K562 (cell line): ENCODE measurements around the gene NPC1L1. TPM values are rescaled to one million over a fixed set of nuclear protein-coding genes. Genes with fewer than 3 reads are reported as not detected.
A peak's percentile ranks its signal among the peaks of the same experiment; 100 is the strongest.

Experiments
- FOSL1 ChIP-seq: fragments of 200-800 bp; sonication (Bioruptor generic); conservative IDR thresholded peaks from 2 replicates; pipeline ENCODE4 v1.6.1; 2016; ENCODE audit warnings: missing genetic modification characterization, missing compliant biosample characterization
- FOXM1 ChIP-seq, 2 experiments: fragments of 450-650 bp in 1 of 2; sonication (generic) in 1 of 2; formaldehyde crosslinking in 1 of 2; IDR thresholded peaks; 2 replicates each; pipeline versions ENCODE4 v1.6.1 to v1.9.0; 2017 to 2022; ENCODE audit warnings: low read depth in 2 of 2, mild to moderate bottlenecking in 2 of 2, missing genetic modification reagents in 1 of 2, moderate library complexity in 1 of 2
- ID3 ChIP-seq, 2 experiments: fragments of 250-450 bp in 1 of 2; fragments of 450-650 bp in 1 of 2; sonication (Bioruptor Pico) in 1 of 2; IDR thresholded peaks; 2 replicates each; pipeline versions ENCODE4 v1.6.1 to v1.8.0; 2016 to 2021; ENCODE audit warnings: mild to moderate bottlenecking in 2 of 2, moderate library complexity in 2 of 2, missing compliant biosample characterization in 1 of 2, missing genetic modification characterization in 1 of 2
- MAFG ChIP-seq: fragments of 450-650 bp; conservative IDR thresholded peaks from 2 replicates; pipeline ENCODE4 v1.6.1; 2016; ENCODE audit warnings: missing genetic modification characterization, missing compliant biosample characterization
- NCOA6 ChIP-seq: fragments of 450-650 bp; IDR thresholded peaks from 2 replicates; pipeline ENCODE4 v1.6.1; 2017; ENCODE audit warnings: mild to moderate bottlenecking
- RAD21 ChIP-seq, 2 experiments: fragments of 250-450 bp in 1 of 2; fragments of 450-650 bp in 1 of 2; sonication (Bioruptor Pico) in 1 of 2; formaldehyde crosslinking in 1 of 2; IDR thresholded peaks in 1 of 2; conservative IDR thresholded peaks in 1 of 2; 2 replicates each; pipeline versions ENCODE4 v1.4.0 to v1.8.0; 2020 to 2022; ENCODE audit warnings: mild to moderate bottlenecking in 2 of 2, moderate library complexity in 1 of 2
- SMARCE1 ChIP-seq: fragments of 450-650 bp; IDR thresholded peaks from 2 replicates; pipeline ENCODE4 v1.7.1; 2016; ENCODE audit warnings: mild to moderate bottlenecking
- SOX6 ChIP-seq: fragments of 450-650 bp; IDR thresholded peaks from 2 replicates; pipeline ENCODE4 v1.6.1; 2014; ENCODE audit warnings: mild to moderate bottlenecking
- XRCC3 ChIP-seq: fragments of 450-650 bp; IDR thresholded peaks from 2 replicates; pipeline ENCODE4 v1.6.1; 2017; ENCODE audit warnings: mild to moderate bottlenecking, moderate library complexity
- polyA plus RNA-seq, 8 experiments: library from polyadenylated mRNA; depleted of rRNA in 4 of 8; stranded (reverse) in 5 of 8; unstranded in 3 of 8; fragments of >200 nt; fragmentation: Nextera tagmentation in 2 of 8; fragmentation: Illumina TruSeq in 1 of 8; extraction: Ambion mirVana in 2 of 8; extraction: Trizol in 1 of 8; gene quantifications; 2 replicates each; pipeline versions ENCODE4 v1.2.1 to v1.2.3, GENCODE V29; 2011 to 2014; ENCODE audit warnings: inconsistent platforms in 1 of 8, missing spikeins in 1 of 8
- total RNA-seq, 7 experiments: library from RNA; depleted of rRNA in 6 of 7; stranded (reverse); fragments of >200 nt in 6 of 7; fragmentation: Illumina TruSeq in 2 of 7; extraction: Trizol in 2 of 7; gene quantifications; 2 replicates each; pipeline versions ENCODE4 v1.2.1 to v1.2.3, GENCODE V29; 2011 to 2021; ENCODE audit warnings: low replicate concordance in 1 of 7
- TF ChIP-seq, protein P1 (sequence below): fragments of 250-450 bp; sonication (Bioruptor Pico); IDR thresholded peaks from 2 replicates; pipeline ENCODE4 v1.5.0; 2020; ENCODE audit warnings: mild to moderate bottlenecking, borderline replicate concordance
- TF ChIP-seq, protein P2 (sequence below): fragments of 450-650 bp; IDR thresholded peaks from 2 replicates; pipeline ENCODE4 v1.6.1; 2016; ENCODE audit warnings: mild to moderate bottlenecking, moderate library complexity

NPC1L1 gene
- total and polyA plus RNA-seq, 9 of the 15 experiments (the other 6 are each of a cell fraction or from before 2014, with no cell fraction given), result 0.01 to 0.18 (median 0.07) TPM; not detected in 4

- TF ChIP-seq, protein P1, sequence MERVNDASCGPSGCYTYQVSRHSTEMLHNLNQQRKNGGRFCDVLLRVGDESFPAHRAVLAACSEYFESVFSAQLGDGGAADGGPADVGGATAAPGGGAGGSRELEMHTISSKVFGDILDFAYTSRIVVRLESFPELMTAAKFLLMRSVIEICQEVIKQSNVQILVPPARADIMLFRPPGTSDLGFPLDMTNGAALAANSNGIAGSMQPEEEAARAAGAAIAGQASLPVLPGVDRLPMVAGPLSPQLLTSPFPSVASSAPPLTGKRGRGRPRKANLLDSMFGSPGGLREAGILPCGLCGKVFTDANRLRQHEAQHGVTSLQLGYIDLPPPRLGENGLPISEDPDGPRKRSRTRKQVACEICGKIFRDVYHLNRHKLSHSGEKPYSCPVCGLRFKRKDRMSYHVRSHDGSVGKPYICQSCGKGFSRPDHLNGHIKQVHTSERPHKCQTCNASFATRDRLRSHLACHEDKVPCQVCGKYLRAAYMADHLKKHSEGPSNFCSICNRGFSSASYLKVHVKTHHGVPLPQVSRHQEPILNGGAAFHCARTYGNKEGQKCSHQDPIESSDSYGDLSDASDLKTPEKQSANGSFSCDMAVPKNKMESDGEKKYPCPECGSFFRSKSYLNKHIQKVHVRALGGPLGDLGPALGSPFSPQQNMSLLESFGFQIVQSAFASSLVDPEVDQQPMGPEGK, result no peak
- TF ChIP-seq RAD21 (CRISPR knock-in tag; conservative IDR thresholded peaks at IDR 0.05 in 1 of 2, IDR thresholded peaks at IDR 0.05 in 1 of 2) (no peak), FOSL1 (tag) (no peak), FOXM1 (IDR thresholded peaks at IDR 0.05; ENCODE audit: low read depth) (no peak), FOXM1 (CRISPR knock-in tag; IDR thresholded peaks at IDR 0.05; ENCODE audit: low read depth) (0 out of 2 replicates have a peak, but pooled peaks have one; percentile 72), NCOA6 (peak; percentile 65), ID3 (CRISPR knock-in tag; IDR thresholded peaks at IDR 0.05) (no peak), ID3 (tag; IDR thresholded peaks at IDR 0.05) (peak; percentile 48; the same call in 1 of the 2 replicates), SMARCE1 (no peak), SOX6 (no peak), XRCC3 (no peak), MAFG (no peak)
- TF ChIP-seq, protein P2, sequence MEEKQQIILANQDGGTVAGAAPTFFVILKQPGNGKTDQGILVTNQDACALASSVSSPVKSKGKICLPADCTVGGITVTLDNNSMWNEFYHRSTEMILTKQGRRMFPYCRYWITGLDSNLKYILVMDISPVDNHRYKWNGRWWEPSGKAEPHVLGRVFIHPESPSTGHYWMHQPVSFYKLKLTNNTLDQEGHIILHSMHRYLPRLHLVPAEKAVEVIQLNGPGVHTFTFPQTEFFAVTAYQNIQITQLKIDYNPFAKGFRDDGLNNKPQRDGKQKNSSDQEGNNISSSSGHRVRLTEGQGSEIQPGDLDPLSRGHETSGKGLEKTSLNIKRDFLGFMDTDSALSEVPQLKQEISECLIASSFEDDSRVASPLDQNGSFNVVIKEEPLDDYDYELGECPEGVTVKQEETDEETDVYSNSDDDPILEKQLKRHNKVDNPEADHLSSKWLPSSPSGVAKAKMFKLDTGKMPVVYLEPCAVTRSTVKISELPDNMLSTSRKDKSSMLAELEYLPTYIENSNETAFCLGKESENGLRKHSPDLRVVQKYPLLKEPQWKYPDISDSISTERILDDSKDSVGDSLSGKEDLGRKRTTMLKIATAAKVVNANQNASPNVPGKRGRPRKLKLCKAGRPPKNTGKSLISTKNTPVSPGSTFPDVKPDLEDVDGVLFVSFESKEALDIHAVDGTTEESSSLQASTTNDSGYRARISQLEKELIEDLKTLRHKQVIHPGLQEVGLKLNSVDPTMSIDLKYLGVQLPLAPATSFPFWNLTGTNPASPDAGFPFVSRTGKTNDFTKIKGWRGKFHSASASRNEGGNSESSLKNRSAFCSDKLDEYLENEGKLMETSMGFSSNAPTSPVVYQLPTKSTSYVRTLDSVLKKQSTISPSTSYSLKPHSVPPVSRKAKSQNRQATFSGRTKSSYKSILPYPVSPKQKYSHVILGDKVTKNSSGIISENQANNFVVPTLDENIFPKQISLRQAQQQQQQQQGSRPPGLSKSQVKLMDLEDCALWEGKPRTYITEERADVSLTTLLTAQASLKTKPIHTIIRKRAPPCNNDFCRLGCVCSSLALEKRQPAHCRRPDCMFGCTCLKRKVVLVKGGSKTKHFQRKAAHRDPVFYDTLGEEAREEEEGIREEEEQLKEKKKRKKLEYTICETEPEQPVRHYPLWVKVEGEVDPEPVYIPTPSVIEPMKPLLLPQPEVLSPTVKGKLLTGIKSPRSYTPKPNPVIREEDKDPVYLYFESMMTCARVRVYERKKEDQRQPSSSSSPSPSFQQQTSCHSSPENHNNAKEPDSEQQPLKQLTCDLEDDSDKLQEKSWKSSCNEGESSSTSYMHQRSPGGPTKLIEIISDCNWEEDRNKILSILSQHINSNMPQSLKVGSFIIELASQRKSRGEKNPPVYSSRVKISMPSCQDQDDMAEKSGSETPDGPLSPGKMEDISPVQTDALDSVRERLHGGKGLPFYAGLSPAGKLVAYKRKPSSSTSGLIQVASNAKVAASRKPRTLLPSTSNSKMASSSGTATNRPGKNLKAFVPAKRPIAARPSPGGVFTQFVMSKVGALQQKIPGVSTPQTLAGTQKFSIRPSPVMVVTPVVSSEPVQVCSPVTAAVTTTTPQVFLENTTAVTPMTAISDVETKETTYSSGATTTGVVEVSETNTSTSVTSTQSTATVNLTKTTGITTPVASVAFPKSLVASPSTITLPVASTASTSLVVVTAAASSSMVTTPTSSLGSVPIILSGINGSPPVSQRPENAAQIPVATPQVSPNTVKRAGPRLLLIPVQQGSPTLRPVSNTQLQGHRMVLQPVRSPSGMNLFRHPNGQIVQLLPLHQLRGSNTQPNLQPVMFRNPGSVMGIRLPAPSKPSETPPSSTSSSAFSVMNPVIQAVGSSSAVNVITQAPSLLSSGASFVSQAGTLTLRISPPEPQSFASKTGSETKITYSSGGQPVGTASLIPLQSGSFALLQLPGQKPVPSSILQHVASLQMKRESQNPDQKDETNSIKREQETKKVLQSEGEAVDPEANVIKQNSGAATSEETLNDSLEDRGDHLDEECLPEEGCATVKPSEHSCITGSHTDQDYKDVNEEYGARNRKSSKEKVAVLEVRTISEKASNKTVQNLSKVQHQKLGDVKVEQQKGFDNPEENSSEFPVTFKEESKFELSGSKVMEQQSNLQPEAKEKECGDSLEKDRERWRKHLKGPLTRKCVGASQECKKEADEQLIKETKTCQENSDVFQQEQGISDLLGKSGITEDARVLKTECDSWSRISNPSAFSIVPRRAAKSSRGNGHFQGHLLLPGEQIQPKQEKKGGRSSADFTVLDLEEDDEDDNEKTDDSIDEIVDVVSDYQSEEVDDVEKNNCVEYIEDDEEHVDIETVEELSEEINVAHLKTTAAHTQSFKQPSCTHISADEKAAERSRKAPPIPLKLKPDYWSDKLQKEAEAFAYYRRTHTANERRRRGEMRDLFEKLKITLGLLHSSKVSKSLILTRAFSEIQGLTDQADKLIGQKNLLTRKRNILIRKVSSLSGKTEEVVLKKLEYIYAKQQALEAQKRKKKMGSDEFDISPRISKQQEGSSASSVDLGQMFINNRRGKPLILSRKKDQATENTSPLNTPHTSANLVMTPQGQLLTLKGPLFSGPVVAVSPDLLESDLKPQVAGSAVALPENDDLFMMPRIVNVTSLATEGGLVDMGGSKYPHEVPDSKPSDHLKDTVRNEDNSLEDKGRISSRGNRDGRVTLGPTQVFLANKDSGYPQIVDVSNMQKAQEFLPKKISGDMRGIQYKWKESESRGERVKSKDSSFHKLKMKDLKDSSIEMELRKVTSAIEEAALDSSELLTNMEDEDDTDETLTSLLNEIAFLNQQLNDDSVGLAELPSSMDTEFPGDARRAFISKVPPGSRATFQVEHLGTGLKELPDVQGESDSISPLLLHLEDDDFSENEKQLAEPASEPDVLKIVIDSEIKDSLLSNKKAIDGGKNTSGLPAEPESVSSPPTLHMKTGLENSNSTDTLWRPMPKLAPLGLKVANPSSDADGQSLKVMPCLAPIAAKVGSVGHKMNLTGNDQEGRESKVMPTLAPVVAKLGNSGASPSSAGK, result peak; percentile 74
Measured at GRCh38 chr7:44580945-44581878, 40.1 kb upstream of the NPC1L1 start (continued).
